HG02885 (cell line): ENCODE measurements around the gene ANO6.
"Not testable (repeated sequence)": the region's sequence is repeated elsewhere in the genome, so short reads cannot be mapped to it uniquely, and the experiment has no call there.

Source experiments
- ATAC-seq: cut with Tn5 transposase; IDR thresholded peaks from one replicate; pipeline ENCODE4 v1.9.1; 2021; ENCODE audit warnings: mild to moderate bottlenecking; ENCODE audit not compliant: unreplicated experiment, poor library complexity

The ANO6 gene

DNA sequence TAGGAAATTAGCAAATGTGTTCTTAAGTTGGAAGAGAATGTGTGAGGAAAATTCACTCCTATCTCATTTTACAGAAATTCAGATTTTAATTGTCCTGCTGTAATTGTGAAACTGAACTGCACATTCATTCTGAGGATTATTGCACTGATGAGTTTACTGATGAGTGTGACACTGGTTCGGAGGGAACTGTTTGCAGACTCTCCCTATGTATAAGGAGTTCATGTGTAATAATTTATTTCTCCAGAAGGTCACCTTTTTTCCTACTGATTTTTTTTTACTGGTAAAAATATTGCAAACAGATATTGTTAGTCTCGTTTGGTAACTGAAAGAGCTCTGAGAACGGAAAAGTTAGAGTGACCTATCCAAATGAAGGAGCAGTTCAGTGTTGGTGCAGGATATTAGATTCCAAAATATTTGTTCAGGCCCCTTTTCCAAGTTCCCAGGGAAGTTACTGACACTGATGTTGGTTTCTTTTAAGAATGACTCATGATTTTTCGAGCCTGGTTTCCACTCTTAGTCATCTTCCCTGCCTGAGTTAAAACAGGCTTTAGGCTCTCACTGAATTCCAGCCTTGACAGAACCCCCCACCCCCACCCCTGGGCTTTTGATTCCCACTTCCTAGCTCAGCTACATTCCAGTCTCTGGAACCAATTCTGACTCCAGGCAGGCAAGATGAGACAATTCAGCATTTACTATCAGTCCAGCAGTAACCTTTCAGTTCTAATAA lies 18.4 kb downstream of the ANO6 start:
- peak; percentile 60 for ATAC-seq

DNA sequence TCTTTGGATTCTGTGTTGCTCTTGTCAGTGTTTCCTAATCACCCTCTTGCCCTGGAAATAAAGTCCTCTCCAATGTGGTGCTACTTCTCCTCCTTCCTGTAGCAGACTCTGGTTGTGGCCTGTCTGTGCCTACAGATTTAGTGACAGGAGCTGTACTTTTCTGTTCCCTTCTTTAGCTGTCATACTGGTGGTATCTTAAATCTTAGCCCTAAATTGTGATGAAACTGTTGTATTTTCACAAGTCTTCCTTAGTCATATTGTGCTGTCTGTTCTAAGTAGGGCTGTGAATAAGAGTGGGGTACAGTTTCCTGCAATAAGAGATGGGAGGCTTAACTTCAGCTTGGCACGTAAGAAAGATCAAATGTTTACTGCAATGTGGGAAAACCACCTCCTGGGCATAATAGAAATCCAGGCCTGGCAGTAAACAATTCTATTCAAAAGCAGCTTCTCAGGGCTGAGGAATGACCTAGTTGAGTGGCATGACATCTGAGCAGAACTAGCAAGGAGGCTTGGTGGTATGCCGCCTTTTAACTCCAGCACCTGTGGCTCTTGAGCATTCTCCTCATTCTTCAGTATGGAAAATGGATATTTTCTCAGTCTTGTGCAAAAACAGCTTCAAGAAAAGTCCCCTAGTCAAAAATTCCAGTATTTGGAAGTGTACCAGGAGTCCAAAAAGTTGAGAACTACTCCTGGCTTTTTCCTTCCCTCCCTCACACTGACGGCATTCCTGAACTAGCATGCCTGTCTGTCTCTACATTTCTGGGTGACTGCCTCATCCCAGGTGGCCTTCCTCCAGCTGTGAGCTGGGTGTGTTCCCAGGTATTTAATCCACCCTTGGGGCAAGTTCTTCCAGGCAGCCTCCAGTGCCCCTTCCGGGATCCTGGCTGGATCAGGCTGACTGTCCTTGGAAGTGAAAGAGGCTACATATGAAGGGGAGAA lies 19.5 kb downstream of the ANO6 start:
- peak; percentile 49 for ATAC-seq

DNA sequence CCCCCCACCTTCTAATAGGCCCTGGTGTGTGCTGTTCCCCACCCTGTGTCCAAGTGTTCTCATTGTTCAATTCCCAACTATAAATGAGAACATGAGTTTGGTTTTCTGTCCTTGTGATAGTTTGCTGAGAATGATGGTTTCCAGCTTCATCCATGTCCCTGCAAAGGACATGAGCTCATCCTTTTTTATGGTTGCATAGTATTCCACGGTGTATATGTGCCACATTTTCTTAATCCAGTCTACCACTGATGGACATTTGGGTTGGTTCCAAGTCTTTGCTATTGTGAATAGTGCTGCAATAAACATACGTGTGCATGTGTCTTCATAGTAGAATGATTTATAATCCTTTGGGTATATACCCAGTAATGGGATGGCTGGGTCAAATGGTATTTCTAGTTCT lies 20.5 kb downstream of the ANO6 start:
- not testable (repeated sequence) for ATAC-seq

- ATAC-seq = no peak
These were observed 26.3 kb downstream of the ANO6 start for GRCh38 chr12:45242180-45242579.

DNA sequence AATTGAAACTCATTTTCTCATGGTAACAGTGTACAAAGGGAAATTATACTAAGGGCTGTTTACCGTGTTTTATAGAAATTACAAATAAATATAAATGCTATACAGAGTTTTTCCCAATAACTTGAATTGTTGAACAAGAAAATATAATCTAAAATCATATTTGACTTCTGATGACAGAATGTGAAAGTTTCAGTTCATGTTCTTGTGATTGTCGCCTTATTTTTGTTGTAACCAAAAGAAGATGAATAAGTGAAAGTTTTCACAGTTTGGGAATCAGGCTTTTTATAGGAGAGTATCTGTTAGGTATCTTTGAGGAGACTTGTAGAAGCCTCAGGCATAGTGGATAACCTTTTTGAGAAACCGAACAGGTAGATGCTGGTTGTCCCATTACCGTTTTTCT lies 28.1 kb downstream of the ANO6 start:
- no peak for ATAC-seq

DNA sequence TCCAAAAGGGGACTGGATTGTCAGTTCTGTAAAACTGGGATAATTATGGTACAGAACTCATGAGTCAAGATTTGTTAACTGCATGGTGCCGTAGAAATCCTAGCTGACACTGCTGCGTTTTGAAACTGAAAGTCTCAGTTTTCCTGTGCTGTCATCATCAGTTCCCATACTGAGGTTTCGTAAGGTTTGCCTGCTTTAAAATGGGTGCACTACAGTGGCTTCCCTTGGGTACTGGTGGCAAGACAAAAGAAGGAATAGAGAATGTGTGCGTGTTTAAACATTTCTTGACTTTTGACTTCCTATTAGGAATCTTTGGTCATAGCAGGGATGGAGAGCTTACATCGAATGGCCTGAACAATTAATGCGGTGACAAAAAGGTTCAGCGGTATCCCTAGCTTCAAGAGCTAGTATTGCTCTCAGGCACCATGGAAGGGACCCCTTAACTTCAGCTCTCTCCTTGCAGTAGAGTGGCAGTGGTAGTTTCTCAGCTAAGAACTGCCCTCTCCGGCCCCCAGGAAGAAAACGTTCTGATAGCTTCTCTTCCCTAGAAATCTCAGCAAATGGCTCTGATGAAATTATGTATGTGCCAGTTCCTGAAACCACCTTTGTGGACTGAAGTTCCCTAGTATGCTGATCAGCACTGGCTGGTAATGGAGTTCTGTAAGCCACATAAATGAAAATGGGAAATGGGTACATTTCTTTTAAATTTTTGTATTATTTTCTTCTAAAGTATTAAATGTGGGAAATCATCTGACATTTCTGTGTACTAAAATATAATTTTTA lies 28.9 kb downstream of the ANO6 start:
- ATAC-seq = peak; percentile 89

DNA sequence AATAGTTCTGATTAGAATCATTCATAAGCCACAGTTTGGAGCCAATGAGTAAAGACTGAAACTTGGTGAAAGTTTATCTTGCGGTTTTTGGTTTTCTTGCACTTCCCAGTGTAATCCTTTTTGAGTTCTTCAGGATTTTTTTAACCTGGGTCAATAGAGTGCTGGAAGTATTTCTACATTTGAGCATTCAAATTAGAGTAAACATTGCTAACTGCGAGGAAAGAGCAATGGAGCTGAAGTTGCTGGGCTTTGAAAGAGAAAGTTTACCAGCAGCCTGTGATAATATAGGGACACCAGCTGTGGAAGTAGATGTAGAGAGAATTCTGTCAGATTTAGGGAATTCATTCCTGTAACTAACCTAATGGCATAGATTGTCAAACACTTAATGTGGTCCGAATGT lies 30.3 kb downstream of the ANO6 start:
- ATAC-seq = no peak

DNA sequence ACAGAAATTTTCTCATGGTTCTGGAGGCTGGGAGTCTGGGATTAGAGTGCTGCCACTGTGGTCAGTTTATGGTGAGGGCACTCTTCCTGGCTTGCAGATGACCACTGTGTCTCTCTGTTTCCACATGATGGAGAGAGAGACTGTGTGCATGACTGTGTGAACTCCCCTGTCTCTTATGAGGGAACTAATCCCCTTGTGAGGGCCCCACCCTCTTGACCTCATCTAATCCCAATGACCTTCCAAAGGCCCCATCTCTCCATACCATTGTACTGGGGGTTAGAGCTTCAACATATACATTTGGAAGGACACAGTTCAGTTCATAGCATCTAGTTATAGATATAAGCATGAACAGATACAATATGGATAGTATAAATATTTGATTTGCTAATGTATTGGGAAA lies 31.7 kb downstream of the ANO6 start:
- no peak for ATAC-seq

GRCh38 chr12:45248095-45248494 lies 32.2 kb downstream of the ANO6 start:
- no peak for ATAC-seq

DNA sequence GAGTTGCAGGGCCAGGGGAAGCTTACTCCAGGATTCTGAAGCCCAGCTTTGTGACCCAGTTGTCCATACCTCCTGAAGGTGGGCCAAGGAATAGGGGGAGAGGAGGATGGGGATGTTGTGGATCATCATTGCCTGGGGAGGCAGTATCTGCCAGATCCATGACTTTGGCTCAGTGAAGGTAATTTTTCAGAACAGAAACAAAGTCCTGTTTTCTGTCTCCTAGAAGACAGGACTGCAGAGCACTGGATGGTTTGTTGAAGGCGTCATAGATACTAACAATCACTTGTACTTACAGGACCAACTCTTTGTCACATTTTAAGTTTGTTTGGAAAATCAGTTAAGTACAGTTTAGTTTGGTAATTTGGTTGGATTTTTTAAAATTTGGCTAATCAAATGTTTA lies 38.4 kb downstream of the ANO6 start:
- no peak for ATAC-seq

DNA sequence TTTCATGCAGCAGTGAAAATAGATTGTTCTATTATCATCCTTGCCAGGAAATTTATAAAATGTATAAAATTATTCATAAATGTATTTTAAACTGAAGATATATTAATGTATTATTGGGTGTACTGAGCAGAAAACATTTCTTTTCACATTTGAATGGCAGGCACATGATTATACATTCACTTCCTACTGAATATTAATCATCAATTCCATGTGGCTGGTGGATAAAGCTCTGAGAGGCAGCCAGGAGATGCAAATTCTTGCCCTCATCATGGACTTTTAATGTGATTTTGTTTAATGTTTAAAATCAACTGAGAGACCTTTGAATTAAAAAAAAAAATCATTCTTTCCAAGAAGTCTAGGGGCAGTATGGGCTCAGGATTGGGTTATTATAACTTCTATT lies 40.8 kb downstream of the ANO6 start:
- ATAC-seq = peak; percentile 5

DNA sequence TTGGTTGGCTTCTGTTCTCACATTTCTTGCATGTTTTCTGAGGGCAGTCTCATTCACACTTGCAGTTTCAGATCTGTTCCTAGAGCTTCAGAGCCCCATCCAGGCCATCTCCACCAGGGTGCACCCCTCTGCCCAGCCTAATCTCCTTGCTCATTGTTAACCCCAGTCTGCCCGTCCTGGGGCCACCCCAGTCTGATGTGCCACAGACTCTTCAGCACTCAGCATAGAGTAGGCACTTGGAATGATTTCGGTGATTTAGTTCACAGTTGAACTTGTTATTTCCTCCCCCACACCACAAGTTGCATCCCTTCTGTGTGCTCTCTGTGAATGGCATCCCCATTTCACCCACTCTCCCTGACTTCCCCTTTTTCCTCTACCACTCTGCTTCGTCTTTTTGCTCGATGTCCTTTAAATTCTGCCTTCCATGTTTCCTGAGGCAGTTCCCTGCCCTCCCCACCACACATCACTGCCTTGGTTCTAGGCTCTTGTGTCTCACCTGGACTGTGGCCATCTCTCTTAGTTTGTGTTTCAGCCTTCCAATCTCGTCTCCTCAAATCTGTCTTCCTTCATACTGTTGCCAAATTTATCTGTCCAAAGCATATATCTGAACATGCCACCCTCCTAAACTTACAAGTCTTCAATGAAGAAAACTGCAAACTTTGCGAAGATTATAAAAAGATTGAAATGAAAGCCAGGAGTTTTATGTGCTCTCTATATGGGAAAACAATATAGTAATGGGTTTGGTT lies 41.5 kb downstream of the ANO6 start:
- ATAC-seq = peak; percentile 89

GRCh38 chr12:45259675-45260074 lies 43.8 kb downstream of the ANO6 start:
- no peak for ATAC-seq

- no peak for ATAC-seq
These were observed 44.4 kb downstream of the ANO6 start for GRCh38 chr12:45260104-45260815.

- no peak for ATAC-seq
These were observed 45.0 kb downstream of the ANO6 start for GRCh38 chr12:45260854-45261253.

- not testable (repeated sequence) for ATAC-seq
These were observed 46.3 kb downstream of the ANO6 start for GRCh38 chr12:45262185-45262584.

DNA sequence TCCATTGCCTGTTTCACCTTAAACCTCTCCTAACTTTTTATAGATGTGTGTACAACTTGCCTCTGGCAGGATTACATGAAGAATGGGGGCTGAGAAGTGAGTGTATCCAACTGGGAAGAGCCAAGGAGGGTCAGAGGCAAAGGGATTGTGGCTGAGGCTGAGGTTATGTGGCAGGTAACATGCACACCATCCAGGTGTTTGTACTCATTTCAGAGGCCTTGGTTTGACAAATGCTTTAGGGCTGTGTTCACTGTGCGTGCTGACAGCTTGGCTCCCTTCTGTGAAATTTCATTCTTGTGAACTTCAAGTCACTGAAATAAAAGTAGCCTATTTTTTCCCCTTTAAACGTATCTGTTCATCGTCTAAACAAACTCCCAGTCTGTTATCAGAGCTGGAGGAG lies 47.7 kb downstream of the ANO6 start:
- no peak for ATAC-seq

- peak; percentile 68 for ATAC-seq
These were observed 52.9 kb downstream of the ANO6 start for GRCh38 chr12:45268672-45269411.

- ATAC-seq = no peak
These were observed 53.5 kb downstream of the ANO6 start for GRCh38 chr12:45269412-45269751.
